ENCODE data around the gene IRX3. TPM values are rescaled to one million over a fixed set of nuclear protein-coding genes. Genes with fewer than 3 reads are reported as not detected.
"Not testable (repeated sequence)": the region's sequence is repeated elsewhere in the genome, so short reads cannot be mapped to it uniquely, and the experiment has no call there.

Gene IRX3
- total RNA-seq, 1 experiment from 2014 or later: not detected

GRCh38 chr16:54248863-54249710 is 37.5 kb downstream of the IRX3 start:
- Histone ChIP-seq H3K79me2 (ENCODE audit: low read length) (no peaks in the 10 kb centered on the region), H3K9me2 (replicated peaks; ENCODE audit: insufficient read depth, low read length) (no peaks in the 10 kb centered on the region), H3K4me2 (ENCODE audit: low read depth, low read length, poor library complexity, severe bottlenecking) (no peak overlapping the region), H3K9me3 (ENCODE audit: low read length) (no peaks in the 10 kb centered on the region), H3K4me3 (ENCODE audit: low read length) (no peak overlapping the region), H3K36me3 (ENCODE audit: insufficient read depth, low read length) (no peaks in the 10 kb centered on the region), H3K4me1 (ENCODE audit: low read length) (no peaks in the 10 kb centered on the region), H3K9ac (ENCODE audit: low read length) (no peak overlapping the region), H3K27me3 (ENCODE audit: low read length) (no peaks in the 10 kb centered on the region), H2AFZ (ENCODE audit: low read length) (no peak overlapping the region), H4K20me1 (ENCODE audit: insufficient read depth, low read depth, low read length) (no peaks in the 10 kb centered on the region), H3K27ac (ENCODE audit: low read length) (no peak overlapping the region)
- no peak for DNase-seq

- not testable (repeated sequence) for H2AFZ ChIP-seq (ENCODE audit: low read length); H4K20me1 ChIP-seq (ENCODE audit: insufficient read depth, low read depth, low read length); H3K4me1 ChIP-seq (ENCODE audit: low read length); H3K36me3 ChIP-seq (ENCODE audit: insufficient read depth, low read length); H3K9me3 ChIP-seq (ENCODE audit: low read length); H3K4me2 ChIP-seq (ENCODE audit: low read depth, low read length, poor library complexity, severe bottlenecking); H3K79me2 ChIP-seq (ENCODE audit: low read length); DNase-seq; H3K27me3 ChIP-seq (ENCODE audit: low read length); H3K4me3 ChIP-seq (ENCODE audit: low read length); H3K9ac ChIP-seq (ENCODE audit: low read length); H3K9me2 ChIP-seq (replicated peaks; ENCODE audit: insufficient read depth, low read length); H3K27ac ChIP-seq (ENCODE audit: low read length)
Measured at GRCh38 chr16:54247705-54248104, 38.9 kb downstream of the IRX3 start.

GRCh38 chr16:54246454-54246821 is 40.1 kb downstream of the IRX3 start:
- Histone ChIP-seq H3K27ac (ENCODE audit: low read length) (no peak overlapping the region), H3K27me3 (ENCODE audit: low read length) (no peaks in the 10 kb centered on the region), H2AFZ (ENCODE audit: low read length) (no peak overlapping the region), H3K4me2 (ENCODE audit: low read depth, low read length, poor library complexity, severe bottlenecking) (no peak overlapping the region), H3K9me2 (replicated peaks; ENCODE audit: insufficient read depth, low read length) (no peaks in the 10 kb centered on the region), H3K4me3 (ENCODE audit: low read length) (no peak overlapping the region), H3K9ac (ENCODE audit: low read length) (no peak overlapping the region), H3K9me3 (ENCODE audit: low read length) (no peaks in the 10 kb centered on the region), H3K4me1 (ENCODE audit: low read length) (no peaks in the 10 kb centered on the region), H3K79me2 (ENCODE audit: low read length) (no peaks in the 10 kb centered on the region), H3K36me3 (ENCODE audit: insufficient read depth, low read length) (no peaks in the 10 kb centered on the region), H4K20me1 (ENCODE audit: insufficient read depth, low read depth, low read length) (no peaks in the 10 kb centered on the region)
- DNase-seq: no peak

- no peaks in the 10 kb centered on the region for H4K20me1 ChIP-seq (ENCODE audit: insufficient read depth, low read depth, low read length)
- H2AFZ ChIP-seq (ENCODE audit: low read length): no peak overlapping the region
- no peaks in the 10 kb centered on the region for H3K79me2 ChIP-seq (ENCODE audit: low read length)
- no peak overlapping the region for H3K4me2 ChIP-seq (ENCODE audit: low read depth, low read length, poor library complexity, severe bottlenecking)
- H3K9ac ChIP-seq (ENCODE audit: low read length): no peak overlapping the region
- DNase-seq: peak; percentile 44
- no peaks in the 10 kb centered on the region for H3K27me3 ChIP-seq (ENCODE audit: low read length)
- no peaks in the 10 kb centered on the region for H3K9me3 ChIP-seq (ENCODE audit: low read length)
- H3K4me1 ChIP-seq (ENCODE audit: low read length): no peaks in the 10 kb centered on the region
- no peaks in the 10 kb centered on the region for H3K9me2 ChIP-seq (replicated peaks; ENCODE audit: insufficient read depth, low read length)
- H3K27ac ChIP-seq (ENCODE audit: low read length): no peak overlapping the region
- no peak overlapping the region for H3K4me3 ChIP-seq (ENCODE audit: low read length)
- no peaks in the 10 kb centered on the region for H3K36me3 ChIP-seq (ENCODE audit: insufficient read depth, low read length)
Measured at GRCh38 chr16:54245788-54246453, 40.7 kb downstream of the IRX3 start.

- Histone ChIP-seq H3K9me3 (ENCODE audit: low read length) (no peaks in the 10 kb centered on the region), H3K36me3 (ENCODE audit: insufficient read depth, low read length) (no peaks in the 10 kb centered on the region), H3K27ac (ENCODE audit: low read length) (no peak overlapping the region), H3K27me3 (ENCODE audit: low read length) (no peaks in the 10 kb centered on the region), H3K79me2 (ENCODE audit: low read length) (no peaks in the 10 kb centered on the region), H4K20me1 (ENCODE audit: insufficient read depth, low read depth, low read length) (no peaks in the 10 kb centered on the region), H3K4me2 (ENCODE audit: low read depth, low read length, poor library complexity, severe bottlenecking) (no peak overlapping the region), H3K4me3 (ENCODE audit: low read length) (no peak overlapping the region), H2AFZ (ENCODE audit: low read length) (no peak overlapping the region), H3K9me2 (replicated peaks; ENCODE audit: insufficient read depth, low read length) (no peaks in the 10 kb centered on the region), H3K4me1 (ENCODE audit: low read length) (no peaks in the 10 kb centered on the region), H3K9ac (ENCODE audit: low read length) (no peak overlapping the region)
- no peak for DNase-seq
Measured at GRCh38 chr16:54244061-54244886, 42.3 kb downstream of the IRX3 start.

- Histone ChIP-seq H3K4me1 (ENCODE audit: low read length) (no peaks in the 10 kb centered on the region), H2AFZ (ENCODE audit: low read length) (no peak overlapping the region), H3K9ac (ENCODE audit: low read length) (no peak overlapping the region), H3K9me2 (replicated peaks; ENCODE audit: insufficient read depth, low read length) (no peaks in the 10 kb centered on the region), H3K36me3 (ENCODE audit: insufficient read depth, low read length) (no peaks in the 10 kb centered on the region), H3K27me3 (ENCODE audit: low read length) (no peaks in the 10 kb centered on the region), H3K27ac (ENCODE audit: low read length) (no peak overlapping the region), H4K20me1 (ENCODE audit: insufficient read depth, low read depth, low read length) (no peaks in the 10 kb centered on the region), H3K79me2 (ENCODE audit: low read length) (no peaks in the 10 kb centered on the region), H3K9me3 (ENCODE audit: low read length) (no peaks in the 10 kb centered on the region), H3K4me2 (ENCODE audit: low read depth, low read length, poor library complexity, severe bottlenecking) (no peak overlapping the region), H3K4me3 (ENCODE audit: low read length) (no peak overlapping the region)
- no peak for DNase-seq
Measured at GRCh38 chr16:54243202-54243601, 43.4 kb downstream of the IRX3 start.

- Histone ChIP-seq H3K9me3 (ENCODE audit: low read length) (no peaks in the 10 kb centered on the region), H3K9me2 (replicated peaks; ENCODE audit: insufficient read depth, low read length) (no peaks in the 10 kb centered on the region), H3K27me3 (ENCODE audit: low read length) (no peaks in the 10 kb centered on the region), H3K4me3 (ENCODE audit: low read length) (no peak overlapping the region), H3K36me3 (ENCODE audit: insufficient read depth, low read length) (no peaks in the 10 kb centered on the region), H3K9ac (ENCODE audit: low read length) (no peak overlapping the region), H2AFZ (ENCODE audit: low read length) (no peak overlapping the region), H3K4me1 (ENCODE audit: low read length) (no peaks in the 10 kb centered on the region), H3K27ac (ENCODE audit: low read length) (no peak overlapping the region), H4K20me1 (ENCODE audit: insufficient read depth, low read depth, low read length) (no peaks in the 10 kb centered on the region), H3K79me2 (ENCODE audit: low read length) (no peaks in the 10 kb centered on the region), H3K4me2 (ENCODE audit: low read depth, low read length, poor library complexity, severe bottlenecking) (no peak overlapping the region)
- DNase-seq: peak; percentile 65
Measured at GRCh38 chr16:54242199-54242598, 44.4 kb downstream of the IRX3 start.

- no peak overlapping the region for H3K27ac ChIP-seq (ENCODE audit: low read length)
- no peak overlapping the region for H2AFZ ChIP-seq (ENCODE audit: low read length)
- no peaks in the 10 kb centered on the region for H4K20me1 ChIP-seq (ENCODE audit: insufficient read depth, low read depth, low read length)
- no peaks in the 10 kb centered on the region for H3K36me3 ChIP-seq (ENCODE audit: insufficient read depth, low read length)
- H3K9me2 ChIP-seq (replicated peaks; ENCODE audit: insufficient read depth, low read length): no peaks in the 10 kb centered on the region
- H3K9ac ChIP-seq (ENCODE audit: low read length): no peak overlapping the region
- H3K4me2 ChIP-seq (ENCODE audit: low read depth, low read length, poor library complexity, severe bottlenecking): no peak overlapping the region
- no peaks in the 10 kb centered on the region for H3K4me1 ChIP-seq (ENCODE audit: low read length)
- H3K79me2 ChIP-seq (ENCODE audit: low read length): no peaks in the 10 kb centered on the region
- no peaks in the 10 kb centered on the region for H3K27me3 ChIP-seq (ENCODE audit: low read length)
- H3K9me3 ChIP-seq (ENCODE audit: low read length): no peaks in the 10 kb centered on the region
- DNase-seq: no peak
- H3K4me3 ChIP-seq (ENCODE audit: low read length): no peak overlapping the region
Measured at GRCh38 chr16:54241525-54241924, 45.1 kb downstream of the IRX3 start.
